ENCODE results near the gene QRFP.

The QRFP gene

DNA sequence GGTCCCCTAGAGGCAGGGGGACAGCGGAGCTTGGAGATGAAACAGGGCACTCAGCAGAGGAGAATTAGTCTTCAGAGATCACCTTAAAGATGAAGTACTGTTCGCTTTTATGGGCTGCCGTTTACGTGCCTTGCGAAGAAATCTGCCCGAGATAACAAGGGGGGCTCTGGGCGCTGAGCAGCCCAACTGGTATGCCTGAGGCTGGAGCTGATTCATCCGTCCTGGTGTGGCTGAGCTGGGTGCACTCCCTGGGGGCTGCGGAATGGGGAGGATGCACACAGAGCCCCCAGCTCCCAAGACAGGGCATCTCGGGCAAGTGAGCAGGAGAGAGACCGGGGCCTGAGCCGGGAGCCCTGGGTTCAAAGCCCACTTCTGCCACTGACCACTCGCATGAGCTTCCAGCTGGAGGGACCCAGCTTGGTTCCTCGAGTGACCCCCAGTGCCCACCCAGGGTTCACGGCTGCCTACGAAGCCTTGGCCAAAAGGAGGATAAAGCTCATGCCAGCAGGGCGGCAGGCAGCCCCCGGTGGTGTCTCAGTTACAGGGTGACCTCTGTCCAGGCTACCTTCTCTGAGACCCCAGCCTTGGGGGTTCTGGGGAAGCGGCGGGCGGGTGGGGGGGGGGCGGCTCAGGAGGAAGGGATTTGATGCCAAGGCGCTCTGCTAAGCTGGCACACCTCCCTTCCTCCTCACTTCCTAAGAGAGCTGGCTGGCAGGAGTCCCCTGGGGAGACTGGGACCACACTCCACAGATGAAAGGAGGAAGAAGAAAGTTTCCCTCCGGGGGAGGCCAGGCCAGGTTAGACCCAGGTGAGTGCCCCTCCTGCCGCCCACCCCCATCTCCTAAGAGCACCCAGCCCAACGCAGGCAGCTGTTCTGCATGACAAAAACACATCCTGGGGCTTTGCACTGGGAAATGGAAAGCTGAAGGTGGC is 36.8 kb upstream of the QRFP start:
- no peak for DNase-seq

DNA sequence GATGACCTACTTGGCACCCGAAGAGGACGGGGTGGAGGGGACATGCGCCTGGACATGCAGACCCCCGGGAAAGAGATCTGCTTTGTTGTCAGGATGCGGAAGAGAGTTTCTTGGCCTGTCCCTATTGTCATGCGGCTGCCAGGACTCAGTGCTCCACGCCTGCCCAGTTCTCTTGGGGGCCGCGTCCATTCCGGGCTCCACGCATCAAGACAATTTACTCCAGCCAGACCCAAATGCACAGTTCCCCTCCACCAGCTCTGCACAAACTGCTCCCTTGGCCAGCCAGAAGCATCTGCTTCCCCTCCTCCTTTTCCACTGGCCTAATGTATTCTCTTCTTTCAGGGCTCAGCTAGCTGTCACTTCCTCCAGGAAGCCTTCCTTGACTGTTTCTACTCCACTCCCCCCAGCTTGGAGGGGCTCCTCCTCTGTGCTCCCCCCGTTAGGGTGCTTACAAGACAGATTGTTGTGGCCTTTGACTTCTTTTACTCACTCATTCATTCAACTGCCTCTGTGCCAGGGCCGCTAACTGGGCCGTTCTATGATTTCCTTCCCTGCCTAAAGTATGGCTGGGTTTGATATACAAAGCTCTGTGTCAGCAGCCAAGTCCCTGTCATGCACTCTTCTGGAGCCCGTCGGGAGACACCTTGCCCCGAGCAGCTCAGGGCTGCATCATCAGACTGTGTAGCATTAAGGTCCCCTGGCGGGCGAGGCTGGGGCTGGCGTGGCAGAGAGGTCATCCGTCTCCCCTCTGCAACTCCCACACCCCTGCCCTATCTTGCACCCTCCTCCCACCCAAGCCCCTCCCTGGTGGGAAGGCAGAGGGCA is 35.9 kb upstream of the QRFP start:
- DNase-seq, result no peak

DNA sequence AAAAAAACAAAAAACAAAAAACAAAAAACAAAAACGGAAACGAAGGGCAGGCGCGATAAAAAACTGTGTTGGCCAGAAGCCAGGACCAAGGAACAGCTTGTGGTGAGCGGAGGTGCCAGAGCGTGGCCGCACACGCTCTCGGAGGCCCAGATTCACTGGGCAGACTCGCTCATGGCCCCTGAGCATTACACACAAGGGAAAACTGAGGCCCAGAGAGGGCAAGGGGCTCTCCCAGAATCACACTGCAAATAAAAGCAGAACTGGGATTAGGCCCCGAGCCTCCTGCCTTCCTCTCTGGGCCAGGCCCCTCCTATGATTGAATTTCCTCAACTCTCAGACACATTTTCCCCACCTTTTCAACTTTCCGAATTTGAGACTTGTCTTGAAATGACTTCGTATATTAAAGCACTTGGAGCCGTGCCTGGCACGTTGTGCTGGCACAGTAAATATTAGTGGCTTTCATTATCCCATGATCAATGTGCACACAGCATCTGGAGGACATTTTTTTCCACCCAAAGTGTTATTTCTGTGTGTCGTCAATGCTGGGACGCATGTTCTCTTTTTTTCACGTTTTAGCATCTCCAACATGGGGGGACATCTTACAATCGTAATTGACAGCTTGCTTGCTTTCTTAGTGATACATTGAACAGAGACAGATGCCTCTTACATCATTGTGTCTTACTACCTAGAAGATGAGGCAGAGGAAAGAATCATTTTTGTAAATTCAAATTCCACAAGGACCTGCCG is 35.1 kb upstream of the QRFP start:
- no peak for DNase-seq

DNA sequence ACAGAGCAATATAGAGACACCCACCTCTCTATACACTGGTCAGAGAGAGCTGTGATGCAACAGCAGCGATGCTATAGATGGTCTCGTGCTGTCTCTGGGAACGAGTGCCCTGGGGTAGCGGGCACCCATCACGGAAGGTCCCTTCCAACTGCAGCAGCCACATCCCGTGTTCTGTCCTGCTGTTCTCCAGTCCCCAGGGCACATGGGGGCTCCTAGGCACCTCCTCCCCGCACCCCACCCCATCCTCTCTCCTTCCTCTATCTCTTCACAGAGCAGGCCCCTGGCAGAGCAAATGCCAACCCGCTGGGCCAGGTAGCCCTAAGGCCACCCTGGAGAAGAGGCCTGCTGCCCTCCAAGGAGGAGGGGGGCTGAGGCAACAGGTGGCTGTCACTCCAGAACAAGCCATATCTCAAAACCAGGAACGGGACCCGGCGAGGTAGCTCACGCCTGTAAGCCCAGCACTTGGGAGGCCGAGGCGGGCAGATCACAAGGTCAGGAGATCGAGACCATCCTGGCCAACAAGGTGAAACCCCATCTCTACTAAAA is 34.3 kb upstream of the QRFP start:
- no peak for DNase-seq

DNA sequence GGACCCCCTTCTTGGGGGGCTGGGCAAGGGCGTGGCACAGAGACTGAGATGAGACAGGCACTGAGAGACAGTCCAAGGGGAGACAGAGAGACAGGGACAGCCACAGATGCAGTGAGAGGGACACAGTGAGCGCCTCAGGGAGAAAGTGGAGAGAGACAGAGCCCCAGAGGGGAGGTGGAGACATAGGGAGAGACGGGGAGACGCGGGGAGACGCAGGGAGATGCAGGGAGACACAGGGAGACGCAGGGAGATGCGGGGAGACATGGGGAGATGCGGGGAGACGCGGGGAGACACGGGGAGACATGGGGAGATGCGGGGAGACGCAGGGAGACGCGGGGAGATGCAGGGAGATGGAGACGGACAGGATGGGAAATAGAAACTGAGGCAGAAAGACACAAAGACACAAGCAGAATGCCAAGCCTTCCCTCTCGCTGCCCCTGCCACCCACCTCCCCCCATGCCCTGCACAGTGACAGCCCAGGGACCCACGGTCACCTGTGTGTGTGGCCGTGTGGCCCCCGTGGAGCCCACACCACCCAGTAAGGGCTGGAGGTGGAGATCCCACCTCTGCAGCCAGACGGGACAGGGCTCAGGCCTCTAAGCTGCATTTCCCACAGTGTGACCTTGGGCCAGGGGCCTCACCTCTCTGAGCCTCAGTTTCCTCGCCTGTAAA is 33.7 kb upstream of the QRFP start:
- DNase-seq, result no peak

DNA sequence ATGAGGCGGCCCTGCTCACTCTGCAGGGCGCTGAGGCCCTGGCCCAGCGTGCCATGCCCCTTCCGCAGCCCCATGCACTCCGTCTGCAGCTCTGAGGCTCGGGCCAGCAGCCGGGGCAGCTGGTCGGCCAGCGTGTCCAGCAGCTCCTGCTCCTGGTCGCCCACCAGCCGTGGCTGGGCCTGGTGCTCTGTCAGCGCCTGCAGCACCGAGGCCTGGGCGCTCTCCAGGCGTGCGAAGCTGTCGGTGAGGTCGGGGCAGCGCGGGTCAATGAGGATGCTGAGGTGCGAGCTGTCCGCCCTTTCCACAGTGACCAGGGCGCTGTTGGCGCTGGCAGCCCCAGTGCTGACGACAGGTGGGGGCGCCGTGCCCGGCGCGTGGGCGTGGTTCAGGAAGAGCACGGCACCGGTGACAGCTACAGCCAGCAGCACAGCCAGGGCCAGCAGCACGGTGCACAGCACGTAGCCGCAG is 33.0 kb upstream of the QRFP start:
- DNase-seq, result no peak

DNA sequence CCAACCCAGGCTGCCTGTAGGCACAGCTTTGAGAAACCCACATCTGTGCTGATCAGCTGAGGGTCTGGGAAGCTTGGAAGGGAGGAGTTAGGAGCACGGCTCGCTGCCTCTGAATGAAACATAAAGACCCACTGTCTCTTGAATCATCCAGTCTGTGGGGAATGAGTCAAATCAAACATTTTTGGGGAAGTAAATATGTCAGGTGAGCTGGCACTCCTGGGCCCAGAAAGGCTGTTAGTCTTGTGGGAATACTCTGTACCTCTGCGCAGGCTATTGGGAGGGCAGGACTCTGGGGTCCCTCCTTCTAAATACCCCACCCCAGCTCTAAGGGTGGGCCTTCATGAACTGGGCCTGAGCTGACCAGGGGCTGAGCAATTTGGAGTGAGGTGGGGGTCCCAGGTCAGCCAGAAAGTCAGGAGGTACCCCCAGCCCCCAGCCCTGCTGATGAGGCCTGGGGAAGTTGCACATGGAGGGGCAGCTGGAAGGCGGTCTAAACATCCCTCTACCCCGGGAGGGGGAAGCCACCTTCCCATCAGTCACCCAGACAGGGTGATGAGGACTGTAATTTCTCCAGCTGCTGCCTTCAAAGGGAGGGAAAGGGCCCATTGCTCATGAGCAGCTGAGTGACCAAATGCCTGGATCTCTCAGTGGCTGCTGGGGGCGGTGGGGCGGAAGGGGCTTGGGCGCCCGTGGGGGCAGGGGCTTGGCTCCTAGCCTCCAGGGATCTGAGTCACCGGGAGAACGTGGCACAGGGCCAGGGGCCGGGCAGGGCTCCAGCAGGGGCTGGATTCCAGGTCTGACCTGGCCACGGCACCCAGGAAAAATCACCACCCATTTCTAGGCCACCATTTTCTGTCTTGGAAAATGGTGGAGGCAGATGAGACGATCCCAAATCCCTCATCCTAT is 31.6 kb upstream of the QRFP start:
- no peak for DNase-seq

DNA sequence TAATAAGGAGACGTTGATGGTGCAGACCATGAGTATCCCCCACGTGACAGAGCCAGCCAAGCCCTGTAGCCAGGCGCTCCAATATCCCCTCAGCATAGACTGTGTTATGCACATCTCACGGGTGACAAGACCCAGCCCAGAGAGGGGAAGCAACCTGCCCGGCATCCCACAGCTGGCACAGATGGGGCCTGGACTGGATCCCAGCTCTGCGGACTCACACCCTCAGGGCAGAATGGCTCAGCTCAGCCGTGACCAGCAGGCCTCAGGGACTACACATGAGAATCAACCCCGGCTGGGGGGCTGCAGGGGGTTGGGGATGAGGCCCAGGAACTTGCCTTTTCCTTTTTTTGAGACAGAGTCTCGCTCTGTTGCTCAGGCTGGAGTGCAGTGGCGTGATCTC is 30.7 kb upstream of the QRFP start:
- no peak for DNase-seq

DNA sequence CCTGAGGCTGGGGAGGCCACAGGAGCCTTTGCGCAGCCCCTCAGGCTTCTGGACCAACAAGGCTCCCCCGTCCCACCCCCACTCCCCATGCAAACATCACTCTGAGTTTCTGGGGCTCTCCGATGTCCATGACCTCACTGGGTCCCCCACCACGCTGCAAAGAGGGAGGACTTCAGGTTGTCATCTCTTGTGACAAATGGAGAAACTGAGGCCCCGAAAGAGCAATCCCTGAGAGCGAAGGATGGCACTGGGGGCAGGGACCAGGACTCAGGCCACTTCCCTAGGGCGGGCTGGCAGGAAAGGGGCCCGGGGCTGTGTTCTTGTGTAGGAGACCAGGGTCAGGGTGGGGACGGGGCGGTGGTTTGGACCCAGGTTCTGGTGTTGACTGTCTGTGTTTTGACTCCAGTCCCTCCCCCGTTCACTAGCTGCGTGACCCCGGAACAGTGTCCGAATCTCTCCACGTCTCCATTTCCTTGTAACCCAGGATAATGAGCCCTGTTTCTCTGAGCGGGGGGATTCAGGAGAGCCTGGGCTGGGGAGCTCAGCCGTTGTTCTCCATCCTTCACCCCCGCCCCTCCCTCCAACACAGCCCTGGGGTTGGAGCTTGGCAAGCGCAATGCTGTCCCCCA is 28.6 kb upstream of the QRFP start:
- DNase-seq, result no peak

DNA sequence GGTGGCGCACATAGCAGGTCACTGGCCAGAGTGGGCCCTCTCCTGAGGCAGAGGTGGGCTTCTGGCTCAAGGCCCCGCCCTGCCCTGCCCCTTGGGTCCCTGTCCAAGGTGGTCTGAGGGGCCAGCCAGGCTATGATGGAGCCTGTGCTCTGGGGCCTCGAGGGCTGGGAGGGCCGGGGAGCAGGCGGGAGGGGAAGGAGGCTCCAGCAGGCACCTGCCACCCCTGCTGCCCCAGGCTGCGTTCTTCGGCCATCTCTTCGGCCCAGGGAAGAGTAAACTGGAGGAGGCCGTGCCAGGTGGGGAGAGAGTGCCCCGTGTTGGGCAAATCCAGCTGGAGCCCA is 27.8 kb upstream of the QRFP start:
- no peak for DNase-seq

DNA sequence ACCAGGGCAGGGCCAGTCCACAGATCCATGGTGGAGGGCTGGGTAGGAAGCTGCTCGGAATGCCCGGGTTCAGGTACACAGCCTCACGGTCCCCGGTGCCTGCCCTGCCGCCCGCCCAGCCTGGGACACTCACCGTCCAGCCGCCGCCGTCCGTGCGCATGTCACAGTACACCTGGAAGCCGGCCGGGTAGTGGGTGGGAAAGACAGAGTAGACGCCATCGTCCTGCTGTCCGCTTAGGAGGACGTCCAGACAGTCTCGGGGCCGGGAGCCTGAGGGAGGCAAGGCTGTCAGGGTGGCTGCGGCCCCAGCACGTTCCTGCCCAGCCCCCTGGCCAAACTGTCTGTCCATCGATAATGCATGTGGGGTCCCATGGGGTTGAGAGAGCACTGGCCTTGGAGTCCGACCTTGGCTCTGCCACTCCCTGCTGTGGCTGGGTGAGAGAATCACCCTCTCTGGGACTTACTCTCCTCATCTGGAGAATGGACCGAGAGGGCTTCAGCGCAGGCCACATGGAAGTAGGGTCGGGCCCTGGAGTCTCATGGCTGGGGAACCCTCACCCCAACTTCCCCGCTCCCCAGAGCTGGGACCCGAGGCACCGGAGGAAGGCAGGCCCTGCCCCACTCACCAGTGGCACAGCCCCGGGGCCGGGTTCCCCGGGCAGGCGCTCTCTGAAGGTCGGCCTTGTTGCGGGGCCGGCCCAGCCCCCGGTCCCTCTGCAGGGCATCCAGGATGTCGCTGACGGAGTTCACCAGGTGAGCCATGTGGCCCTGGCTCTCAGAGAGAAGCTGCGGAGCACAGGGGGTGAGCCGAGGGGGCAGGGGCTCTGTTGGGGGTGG is 27.2 kb upstream of the QRFP start:
- DNase-seq, result no peak

DNA sequence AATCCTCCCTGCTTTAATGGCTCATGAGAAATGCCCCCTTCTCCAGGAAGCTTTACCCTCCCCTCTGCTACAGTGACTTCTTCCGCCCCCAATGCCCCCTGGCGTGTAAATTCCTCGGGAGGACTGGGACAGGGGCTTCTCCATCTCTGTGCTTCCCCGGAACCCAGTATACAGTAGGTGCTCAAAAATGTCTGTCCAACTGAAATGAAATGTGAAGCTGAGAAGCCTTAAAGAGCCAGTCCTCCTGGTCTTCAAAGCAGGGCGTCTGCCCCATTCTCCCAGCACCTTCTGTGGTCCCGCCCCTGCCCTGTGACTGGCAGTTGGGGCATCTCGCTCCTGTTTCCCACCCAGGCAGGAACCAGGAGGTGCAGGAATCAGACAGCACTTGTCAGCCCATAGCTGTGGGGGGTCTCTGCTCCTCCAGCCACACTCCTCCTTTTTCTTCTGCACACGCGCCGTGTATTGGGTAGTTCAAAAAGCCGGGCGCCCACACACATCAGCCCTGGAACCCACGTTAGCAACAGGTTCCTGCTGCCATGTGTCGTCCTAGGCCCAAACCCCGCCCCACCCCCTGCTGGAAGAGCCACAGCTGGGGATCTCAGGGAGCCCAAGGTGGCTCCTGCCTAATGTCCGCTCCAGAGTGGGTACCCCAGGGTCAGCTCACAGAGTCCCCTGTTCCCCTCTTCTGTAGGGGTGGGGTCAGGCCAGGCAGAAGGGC is 26.4 kb upstream of the QRFP start:
- no peak for DNase-seq

DNA sequence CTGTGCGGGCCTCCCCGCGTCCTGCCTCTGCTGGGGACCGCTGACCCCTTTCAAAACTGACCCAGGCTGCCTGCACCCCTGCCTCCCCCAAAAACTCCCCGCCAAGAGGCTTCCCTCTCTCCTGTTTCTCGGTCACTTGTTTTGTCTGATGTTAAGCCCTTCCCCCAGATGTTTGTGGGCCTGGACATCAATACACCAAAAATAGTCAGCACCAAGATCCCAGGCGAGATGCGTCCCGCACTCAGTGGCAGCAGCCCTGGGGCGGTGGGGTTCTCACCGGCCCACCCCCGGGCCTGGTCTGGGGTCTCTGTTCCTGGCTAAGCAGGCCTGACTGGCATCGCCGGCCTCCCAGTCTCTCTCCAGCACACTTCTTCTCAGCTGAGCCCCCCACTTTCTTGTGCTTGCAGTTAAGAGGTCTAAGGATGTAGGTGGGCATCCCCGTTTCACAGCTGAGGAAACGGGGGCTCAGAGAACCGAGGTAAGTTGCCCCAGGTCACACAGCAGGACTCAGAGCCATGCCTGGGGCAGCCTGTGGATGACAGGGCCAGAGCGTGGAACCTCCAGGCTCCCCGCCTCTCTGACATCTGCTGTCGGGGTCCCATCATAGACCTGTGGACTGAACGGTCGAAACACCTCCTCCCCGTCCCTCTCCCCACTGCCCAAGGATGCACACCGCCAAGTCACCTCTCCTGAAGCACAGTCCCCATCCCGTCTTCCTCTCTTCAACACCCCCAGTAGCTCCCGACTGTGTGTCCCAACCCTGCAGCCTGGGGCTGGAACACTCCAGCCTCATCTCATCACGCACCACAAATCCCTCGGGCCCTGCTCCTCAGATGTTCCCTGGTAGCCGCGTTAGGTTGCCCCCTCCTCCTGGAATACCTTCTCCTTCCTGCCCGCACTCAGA is 25.6 kb upstream of the QRFP start:
- DNase-seq, result no peak

DNA sequence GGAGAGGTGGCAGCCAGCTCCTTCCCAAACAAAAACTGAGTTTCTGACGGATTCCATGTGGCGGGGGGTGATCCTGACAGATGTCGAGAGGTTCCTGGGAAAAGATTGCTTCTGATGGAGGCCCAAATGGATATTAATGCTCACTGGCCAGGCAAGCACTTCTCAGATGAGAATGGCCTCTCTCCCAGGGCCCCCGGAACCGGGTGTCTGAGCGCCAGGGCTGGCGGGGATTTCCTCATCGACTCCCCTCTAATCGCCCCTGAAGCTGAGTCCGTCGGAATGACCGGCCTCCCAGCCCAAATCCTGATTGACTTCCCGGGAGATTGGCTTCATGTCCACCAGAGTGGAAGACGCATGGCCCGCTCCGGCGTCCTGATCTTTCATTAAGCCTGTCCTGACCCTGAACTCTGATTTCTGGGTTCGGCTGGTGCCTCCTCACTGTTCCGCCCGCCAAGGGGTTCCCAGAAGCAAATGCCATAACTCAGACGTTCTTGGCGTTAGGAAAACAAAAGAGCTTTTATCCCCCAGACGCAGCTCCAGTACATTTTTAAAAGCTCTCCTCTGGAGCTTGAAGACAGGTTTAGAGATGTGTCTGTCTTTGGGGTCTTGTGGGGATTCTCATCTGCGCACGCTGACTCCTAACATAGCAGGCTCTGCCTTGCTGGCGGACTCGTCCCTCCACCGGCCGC is 24.8 kb upstream of the QRFP start:
- no peak for DNase-seq

DNA sequence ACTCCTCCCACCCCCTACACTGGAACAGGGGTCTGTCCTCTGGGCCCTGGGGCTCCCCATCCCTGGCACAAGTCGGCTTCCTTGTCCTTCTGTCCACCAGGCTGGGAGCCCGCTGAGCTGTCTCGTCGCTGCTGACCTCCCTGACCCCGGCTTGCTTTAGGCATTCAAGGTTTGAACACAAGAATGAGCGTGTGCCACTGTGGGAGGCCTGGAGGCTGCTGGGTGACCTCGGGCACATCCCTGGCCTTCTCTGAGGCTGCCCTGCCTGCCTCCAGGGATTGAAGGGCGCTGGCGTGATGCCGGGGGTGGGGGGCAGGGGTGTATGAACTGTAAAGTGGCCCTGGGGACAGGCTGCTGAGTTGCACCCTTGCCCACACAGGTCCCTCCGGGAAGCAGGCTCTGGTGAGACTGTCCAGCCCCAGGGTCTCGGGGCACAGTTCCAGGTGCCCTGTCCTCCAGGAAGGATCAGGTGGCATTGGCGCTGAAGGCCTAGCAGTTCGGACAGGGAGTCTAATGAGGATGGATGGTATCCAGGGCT is 24.2 kb upstream of the QRFP start:
- no peak for DNase-seq

DNA sequence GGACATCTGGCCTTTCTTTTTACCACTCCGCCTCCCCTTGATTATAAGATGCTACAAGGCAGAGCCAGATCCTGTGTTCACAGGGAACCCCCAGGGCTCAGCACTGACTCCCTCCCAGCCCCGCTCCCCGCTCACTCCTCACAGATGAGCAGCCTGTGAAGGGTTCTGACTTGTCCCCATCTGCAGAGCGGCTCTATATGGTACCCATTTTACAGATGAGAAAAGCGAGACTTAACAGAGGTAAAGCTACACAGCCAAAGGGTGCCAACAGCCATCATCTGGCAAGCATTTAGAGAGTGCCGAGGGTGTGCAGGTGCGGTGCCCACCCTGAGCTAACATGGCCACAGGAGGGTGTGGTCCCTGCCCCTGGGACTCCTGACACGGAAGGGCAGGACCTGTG is 23.6 kb upstream of the QRFP start:
- no peak for DNase-seq

DNA sequence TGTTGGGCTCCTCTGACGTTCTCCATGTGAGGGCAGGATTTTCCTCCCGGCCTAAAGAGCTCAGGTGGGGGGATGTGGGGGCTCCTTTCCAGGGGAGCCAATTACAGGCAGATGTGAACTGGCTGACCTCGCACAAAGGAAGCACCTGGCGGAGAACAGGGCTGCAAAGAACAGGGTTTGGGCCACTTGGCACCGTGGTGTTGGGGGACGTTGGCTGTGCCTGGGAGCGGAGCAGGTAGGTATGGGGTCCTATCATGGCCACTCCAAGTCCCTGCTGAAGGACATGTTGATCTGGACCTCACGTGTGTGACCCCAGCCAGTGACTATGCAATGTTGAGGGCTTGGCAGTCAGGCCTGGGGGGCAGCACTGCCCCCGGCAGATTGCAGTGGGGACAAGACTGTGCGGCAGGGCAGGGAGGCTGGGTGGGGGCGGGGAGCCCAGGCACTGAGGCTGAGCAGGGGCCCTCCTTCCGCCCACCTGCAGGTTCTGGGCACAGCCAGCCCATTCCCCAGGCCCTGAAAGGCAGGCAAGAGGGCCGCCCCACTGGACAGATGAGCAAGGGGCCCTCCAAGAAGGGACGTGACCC is 23.0 kb upstream of the QRFP start:
- DNase-seq, result no peak
